NCI-H345 treated with DMSO at 0.1 percent for 48 hours (cell line): Measurements from ENCODE around the gene CYBC1.

Source experiments
- DNase-seq: peaks from one replicate; lab custom pipeline; 2025; ENCODE audit not compliant: unreplicated experiment; lab: John Stamatoyannopoulos, UW

CYBC1 gene

DNA sequence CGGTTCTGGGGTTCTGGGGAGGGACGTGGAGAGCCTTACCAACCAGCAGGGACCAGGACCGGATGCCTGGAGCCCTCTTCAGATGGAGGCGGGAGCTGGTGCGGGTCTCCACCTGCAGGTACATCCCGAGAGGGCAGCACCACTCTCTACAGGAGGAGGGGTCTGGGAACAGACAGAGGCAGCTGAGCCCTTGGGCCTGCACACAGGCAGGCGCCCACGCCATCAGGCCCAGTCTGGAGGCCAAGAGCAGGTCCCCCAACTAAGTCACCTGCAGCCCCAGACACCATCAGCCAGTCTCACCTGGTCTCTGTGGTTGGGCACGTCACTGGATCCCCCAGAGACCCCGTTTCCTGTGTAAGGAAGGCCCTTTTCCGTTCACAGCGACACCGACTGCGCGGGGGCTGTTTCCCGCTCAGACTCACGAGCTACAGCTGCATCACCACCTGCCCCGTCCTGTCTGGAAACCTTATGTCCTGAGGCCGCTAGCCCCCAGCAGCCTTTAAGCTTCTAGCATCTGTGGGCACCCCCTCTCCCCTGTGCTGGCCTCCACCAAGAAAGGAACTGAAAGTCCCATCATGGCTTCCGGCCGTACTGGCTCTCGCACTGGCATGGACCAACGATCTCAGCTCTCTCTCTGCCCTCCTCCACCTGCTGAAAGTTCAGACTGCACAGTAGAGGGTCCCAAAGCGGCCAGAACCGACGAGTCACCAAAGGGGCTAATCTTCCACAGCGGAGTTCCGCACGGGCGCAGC is 1.2 kb downstream of the CYBC1 start:
- DNase-seq: no peak

- no peak for DNase-seq
Observed at GRCh38 chr17:82447876-82448275, 2.7 kb downstream of the CYBC1 start.

GRCh38 chr17:82446649-82447048 is 3.9 kb downstream of the CYBC1 start:
- no peak for DNase-seq

GRCh38 chr17:82446124-82446523 is 4.4 kb downstream of the CYBC1 start:
- no peak for DNase-seq

DNA sequence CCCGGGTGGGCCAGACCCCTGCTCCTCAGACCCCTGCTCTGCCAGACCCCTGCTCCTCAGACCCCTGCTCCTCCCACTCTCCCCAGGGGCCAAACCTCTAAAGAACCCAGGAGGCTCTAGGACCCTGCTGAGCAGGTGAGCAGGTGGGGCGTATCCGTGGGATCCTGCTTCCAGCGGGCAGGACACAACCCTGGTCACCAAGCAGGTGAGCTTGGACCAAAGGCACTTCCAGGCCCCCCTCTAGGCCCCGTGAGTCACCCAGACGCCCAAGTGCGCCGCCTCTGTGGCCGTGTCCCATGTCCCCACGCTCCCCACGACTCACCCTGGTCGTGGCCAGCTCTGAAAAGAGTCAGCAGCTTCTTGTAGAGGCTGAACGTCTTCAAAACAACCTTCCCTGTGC is 5.0 kb downstream of the CYBC1 start:
- no peak for DNase-seq

DNA sequence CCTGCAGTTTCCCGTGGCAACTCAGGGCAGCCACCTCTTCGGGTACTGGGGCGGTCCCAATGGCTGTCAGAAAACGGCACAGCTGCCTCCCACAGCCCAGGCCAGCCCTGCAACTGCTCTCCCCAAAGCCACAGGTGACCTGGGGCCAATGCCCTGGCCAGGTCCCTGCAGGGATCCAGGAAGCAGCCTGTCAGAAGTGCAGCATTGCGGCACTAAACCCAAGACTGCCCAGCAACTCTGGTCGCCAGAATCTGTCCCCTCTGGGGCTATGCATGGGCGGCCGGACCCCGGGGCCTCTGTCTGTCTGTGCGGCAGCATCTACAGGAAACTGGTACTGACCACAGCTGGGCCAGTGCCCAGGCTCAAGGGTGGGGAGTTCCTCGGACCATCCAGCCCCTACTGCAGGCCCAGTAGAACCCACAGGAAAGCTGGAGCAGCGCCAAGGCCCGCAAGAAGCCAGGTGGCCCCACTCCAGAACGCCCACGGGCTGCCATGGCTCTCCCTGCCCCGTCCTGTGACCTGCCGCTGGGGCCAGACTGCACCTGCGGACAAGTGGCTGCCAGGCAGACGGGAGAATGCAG is 5.5 kb downstream of the CYBC1 start:
- no peak for DNase-seq

- DNase-seq: no peak
Observed at GRCh38 chr17:82444284-82444893, 6.2 kb downstream of the CYBC1 start.

- DNase-seq: no peak
Observed at GRCh38 chr17:82443465-82444283, 6.9 kb downstream of the CYBC1 start.

DNA sequence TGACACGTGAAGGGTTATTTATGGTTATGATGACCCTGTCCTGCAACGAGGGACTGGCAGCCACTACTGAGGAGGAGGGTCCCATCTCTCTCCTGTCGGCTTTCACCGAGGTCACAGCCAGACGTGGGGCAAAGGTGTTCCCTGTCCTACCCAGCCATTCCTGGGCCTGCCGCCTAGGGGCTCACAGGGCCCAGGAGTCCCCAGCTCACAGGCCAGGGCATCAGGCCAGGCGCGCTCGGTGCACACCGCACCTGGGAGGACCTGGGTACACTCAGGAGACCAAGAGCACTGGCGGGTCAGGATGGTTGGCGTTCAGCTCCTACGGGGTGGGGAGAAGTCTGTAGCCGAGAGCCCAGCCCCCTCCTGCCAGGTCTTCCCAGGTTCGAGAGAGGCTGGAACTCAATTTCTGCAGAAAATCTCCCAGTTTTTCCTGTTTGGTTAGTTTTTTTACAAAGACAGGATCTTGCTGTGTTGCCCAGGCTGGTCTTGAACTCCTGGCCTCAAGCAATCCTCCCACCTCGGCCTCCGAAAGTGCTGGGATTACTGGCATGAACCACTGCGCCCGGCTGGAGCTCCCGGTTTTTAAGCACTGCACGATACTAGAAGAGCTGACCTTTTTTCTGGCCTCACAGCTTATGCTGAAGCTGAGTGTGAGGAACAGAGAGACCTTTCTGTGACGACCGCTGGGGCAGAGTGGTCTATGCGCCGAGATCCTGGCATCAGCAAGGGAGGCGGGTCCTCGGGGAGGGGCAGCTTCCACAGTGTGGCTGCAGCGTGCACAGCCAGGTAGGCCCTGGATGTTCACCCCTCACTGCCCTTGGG is 7.7 kb downstream of the CYBC1 start:
- DNase-seq: no peak

DNA sequence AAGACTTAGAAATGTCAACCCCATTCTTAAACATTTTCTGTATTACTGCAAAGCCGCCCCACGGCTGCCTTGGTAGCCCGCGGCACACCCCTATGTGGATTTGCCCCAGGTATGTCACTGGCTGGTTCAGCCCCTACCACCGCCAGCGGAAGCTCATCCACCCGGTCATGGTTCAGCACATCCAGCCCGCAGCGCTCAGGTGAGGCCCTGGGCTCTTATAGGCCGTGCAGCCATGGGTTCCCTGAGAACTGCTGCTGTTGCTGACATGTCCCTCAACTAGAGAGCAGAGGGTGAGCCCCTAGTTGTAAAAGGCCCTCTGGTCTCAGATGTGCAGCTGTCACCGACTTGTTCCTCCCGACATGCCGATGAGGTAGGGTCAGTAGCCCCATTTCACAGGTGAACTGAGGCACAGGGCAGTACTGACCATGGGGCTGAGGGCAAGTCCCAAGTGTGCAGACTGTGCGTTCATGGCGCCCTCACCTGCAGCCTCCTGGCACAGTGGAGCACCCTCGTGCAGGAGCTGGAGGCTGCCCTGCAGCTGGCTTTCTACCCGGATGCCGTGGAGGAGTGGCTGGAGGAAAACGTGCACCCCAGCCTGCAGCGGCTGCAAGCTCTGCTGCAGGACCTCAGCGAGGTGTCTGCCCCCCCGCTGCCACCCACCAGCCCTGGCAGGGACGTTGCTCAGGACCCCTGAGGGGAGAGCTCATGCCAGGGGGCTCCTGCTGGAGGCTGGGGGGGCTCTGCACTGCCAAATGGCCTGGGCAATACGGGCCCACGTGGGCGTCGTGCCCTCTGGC is 8.7 kb downstream of the CYBC1 start:
- no peak for DNase-seq

DNA sequence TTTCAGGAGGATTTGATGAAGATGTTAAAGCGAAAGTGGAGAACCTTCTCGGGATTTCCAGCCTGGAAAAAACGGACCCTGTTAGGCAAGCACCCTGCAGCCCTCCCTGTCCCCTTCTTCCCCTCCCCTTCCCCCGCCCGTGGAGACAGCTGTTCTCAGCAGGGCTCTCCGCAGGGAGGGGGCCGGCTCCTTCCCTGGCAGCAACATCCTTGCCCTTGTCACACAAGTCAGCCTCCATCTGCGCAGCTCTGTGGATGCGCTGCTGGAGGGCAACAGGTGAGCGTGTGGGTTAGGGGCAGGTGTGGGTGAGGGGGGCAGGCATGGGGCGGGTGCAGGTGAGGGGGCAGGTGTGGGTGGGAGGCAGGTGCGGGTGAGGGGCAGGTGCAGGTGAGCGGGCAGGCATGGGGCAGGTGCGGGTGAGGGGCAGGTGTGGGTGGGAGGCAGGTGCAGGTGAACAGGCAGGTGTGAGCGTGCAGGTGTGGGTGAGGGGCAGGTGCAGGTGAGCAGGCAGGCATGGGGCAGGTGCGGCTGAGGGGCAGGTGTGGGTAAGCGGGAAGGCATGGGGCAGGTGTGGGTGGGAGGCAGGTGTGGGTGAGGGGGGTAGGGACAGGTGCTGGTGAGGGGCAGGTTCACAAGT is 9.4 kb downstream of the CYBC1 start:
- DNase-seq: no peak

DNA sequence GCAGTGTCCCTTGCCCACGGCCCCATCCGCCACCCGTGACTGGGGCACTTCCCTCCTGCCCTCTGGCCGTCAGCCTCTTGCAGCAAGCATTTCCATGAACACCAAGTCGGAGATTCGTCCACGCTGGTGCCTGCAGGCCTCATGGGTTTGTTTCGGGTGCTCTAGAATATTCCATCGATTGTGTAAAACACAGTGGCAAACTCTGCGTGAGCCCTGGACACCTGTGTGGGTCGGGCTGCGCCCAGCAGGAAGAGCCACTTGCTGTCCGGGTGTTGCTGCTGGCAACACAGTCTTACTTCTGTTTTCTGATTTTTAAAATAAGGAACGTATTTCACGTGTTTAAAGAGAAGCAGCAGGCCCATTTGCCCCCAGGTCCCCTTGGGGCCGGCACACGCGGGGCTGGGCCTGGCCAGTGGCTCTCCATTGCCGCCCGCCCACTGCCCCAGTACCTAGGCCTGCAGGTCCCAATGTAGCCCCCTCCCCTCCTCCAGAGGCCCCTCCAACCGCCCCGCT is 10.0 kb downstream of the CYBC1 start:
- DNase-seq: no peak

- DNase-seq: no peak
Observed at GRCh38 chr17:82439829-82440365, 10.7 kb downstream of the CYBC1 start.

- DNase-seq: no peak
Observed at GRCh38 chr17:82439194-82439828, 11.2 kb downstream of the CYBC1 start.

- DNase-seq: no peak
Observed at GRCh38 chr17:82438401-82439193, 12.0 kb downstream of the CYBC1 start.

DNA sequence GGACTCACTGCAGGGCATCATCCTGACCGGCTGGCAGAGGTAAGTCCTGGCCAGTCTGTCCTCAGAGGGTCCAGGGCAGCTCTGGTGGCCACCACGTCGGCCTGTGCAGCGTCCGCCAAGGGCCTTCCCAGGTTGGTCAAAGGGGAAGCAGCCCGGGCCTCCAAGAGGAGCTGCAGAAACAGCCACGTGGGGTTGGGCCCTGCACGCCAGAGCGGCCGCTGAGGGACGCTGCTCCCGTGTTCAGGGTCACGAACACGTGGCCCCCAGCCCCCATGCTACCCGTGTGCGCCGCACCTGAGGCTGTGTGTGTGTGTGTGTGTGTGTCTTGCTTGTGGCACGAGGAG is 13.3 kb downstream of the CYBC1 start:
- no peak for DNase-seq

DNA sequence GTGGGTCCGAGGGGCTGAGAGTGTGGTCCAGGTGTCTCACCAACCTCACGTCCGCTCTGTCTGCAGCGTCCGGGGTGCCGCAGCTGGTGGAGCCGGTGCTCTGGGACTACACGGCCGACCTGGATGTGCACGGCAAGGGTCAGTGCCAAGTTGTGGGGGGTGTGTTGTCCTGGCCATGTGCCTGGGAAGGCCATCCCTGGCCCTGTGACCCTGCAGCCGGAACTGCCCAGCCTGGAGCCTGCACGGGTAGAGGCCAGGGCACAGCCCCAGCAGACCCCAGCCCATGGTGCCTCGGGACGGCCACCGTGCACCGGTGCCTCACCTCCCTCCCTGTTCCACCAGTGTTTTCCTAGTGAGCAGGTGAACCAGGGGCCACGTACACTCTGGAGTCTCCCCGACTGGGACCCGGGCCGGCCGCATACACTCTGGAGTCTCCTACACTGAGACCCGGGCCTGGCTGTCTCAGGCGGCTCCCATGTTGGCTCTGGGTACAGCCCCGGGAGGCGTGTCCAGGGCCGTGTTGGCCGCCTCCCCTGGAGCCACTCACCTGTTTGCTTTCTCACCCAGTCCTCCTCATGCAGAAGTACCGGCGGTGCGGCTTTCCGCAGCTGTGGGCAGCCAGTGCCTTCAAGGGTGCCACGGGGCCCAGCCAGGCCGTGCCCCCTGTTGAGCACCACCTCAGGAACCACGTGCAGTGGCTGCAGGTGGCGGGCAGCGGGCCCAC is 13.8 kb downstream of the CYBC1 start:
- DNase-seq: no peak
